NK-92 (cell line): ENCODE data around the gene CREB3L1.

Experiments
- DNase-seq: peaks from one replicate; lab custom pipeline; 2025; ENCODE audit not compliant: unreplicated experiment; lab: John Stamatoyannopoulos, UW

The CREB3L1 gene

GRCh38 chr11:46342239-46342638 lies 64.8 kb downstream of the CREB3L1 start:
- no peak for DNase-seq

- no peak for DNase-seq
Observed at GRCh38 chr11:46343520-46343919, 66.1 kb downstream of the CREB3L1 start.

- no peak for DNase-seq
Observed at GRCh38 chr11:46345131-46345597, 67.7 kb downstream of the CREB3L1 start.

GRCh38 chr11:46345881-46346484 lies 68.5 kb downstream of the CREB3L1 start:
- no peak for DNase-seq

- peak; percentile 28 for DNase-seq
Observed at GRCh38 chr11:46346886-46347636, 69.6 kb downstream of the CREB3L1 start, which contains the start of gene DGKZ. Gene DGKZ, plus strand, starts transcription at chr11:46347463. Its CDS starts 197 bp downstream, at chr11:46347660.

GRCh38 chr11:46347637-46348311 lies 70.3 kb downstream of the CREB3L1 start:
- DNase-seq = no peak

GRCh38 chr11:46348566-46349401 lies 71.3 kb downstream of the CREB3L1 start:
- no peak for DNase-seq

- DNase-seq = no peak
Observed at GRCh38 chr11:46350695-46351094, 73.2 kb downstream of the CREB3L1 start.

GRCh38 chr11:46351148-46351547 lies 73.7 kb downstream of the CREB3L1 start:
- DNase-seq = no peak

GRCh38 chr11:46351606-46352005 lies 74.1 kb downstream of the CREB3L1 start:
- DNase-seq = no peak

GRCh38 chr11:46352063-46352841 lies 74.8 kb downstream of the CREB3L1 start:
- no peak for DNase-seq

GRCh38 chr11:46353698-46354097 lies 76.2 kb downstream of the CREB3L1 start:
- no peak for DNase-seq

- no peak for DNase-seq
Observed at GRCh38 chr11:46356924-46357482, 79.5 kb downstream of the CREB3L1 start.

- no peak for DNase-seq
Observed at GRCh38 chr11:46357483-46357936, 80.0 kb downstream of the CREB3L1 start.

GRCh38 chr11:46359953-46360352 lies 82.5 kb downstream of the CREB3L1 start:
- no peak for DNase-seq

GRCh38 chr11:46360878-46361277 lies 83.4 kb downstream of the CREB3L1 start:
- no peak for DNase-seq

- no peak for DNase-seq
Observed at GRCh38 chr11:46361283-46362155, 84.1 kb downstream of the CREB3L1 start.

- DNase-seq = no peak
Observed at GRCh38 chr11:46362156-46363030, 84.9 kb downstream of the CREB3L1 start.
